ENCODE results near the gene RCN1. TPM values are rescaled to one million over a fixed set of nuclear protein-coding genes. Genes with fewer than 3 reads are reported as not detected.
"Not testable (repeated sequence)": the region's sequence is repeated elsewhere in the genome, so short reads cannot be mapped to it uniquely, and the experiment has no call there.

The RCN1 gene
- 10 to 100 TPM; 35.6 to 46.4 TPM for total RNA-seq
- long read RNA-seq, transcript RCN1-201 (6 exons, 2,572 nt), result major isoform, 76 of 77 reads
- long read RNA-seq, partial matches to known transcripts, result 1 of 77 reads
- long read RNA-seq, other reads (novel, unspliced or antisense), result 0 of 77 reads

DNA sequence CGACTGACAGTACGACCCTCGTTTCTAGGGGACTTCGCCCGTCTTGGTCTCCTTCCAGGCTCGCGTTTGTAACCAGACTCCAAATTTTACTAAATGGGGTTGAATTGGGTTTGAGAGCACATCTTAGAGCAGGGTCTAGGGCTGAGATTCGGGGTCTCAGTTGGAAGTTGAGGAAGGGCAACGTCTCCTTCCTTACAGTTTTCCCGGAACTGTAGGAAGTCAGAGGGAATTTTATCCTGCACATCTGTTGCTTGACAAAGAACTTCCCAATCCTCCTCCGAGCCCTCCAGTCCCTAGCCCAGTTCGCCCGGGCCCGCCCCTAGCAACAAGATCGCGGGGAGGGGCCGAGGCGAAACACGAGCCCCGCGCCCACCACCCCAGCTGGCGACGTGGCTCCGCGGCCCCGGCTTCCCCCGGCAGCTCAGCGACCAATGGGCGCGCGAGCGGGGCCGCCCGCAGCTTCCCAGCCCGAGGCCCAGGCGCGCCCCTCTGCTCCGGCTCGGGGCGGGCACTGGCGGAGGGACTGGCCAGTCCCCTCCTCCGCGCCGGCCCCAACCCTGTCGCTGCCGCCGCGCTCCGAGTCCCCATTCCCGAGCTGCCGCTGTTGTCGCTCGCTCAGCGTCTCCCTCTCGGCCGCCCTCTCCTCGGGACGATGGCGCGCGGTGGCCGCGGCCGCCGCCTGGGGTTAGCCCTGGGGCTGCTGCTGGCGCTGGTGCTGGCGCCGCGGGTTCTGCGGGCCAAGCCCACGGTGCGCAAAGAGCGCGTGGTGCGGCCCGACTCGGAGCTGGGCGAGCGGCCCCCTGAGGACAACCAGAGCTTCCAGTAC lies at the start of gene RCN1:
TSS of gene RCN1 (plus strand) at position 530 of the 826 bp plus-strand sequence. CDS start at position 653, 123 bp downstream.
- ATAC-seq (peak; percentile 83), DNase-seq (peak; percentile 42 to 73)
- intact Hi-C loops (cut with DNase I, micrococcal nuclease), result no loop called here

DNA sequence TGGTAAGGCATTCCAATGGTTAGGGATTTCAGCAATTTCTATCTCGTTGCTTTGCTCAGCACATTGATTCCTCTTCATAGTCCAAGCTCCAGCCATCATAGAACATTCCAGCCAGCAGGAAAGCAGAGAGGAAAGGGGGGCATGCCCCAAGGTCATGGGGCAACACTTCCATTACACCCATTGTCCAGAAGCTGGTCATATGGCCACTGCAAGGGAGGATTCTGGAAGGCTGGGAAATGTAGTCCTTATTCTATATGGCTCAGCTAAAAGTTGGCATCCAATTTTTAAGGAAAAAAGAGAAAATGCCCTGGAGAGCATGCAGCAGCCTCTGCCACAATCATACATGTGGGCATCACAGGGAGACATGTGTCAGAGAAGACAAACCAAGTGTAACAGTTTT lies 47.1 kb upstream of the RCN1 start:
- ATAC-seq (no peak), DNase-seq (no peak)
- intact Hi-C loops (cut with DNase I, micrococcal nuclease), result no loop called here

DNA sequence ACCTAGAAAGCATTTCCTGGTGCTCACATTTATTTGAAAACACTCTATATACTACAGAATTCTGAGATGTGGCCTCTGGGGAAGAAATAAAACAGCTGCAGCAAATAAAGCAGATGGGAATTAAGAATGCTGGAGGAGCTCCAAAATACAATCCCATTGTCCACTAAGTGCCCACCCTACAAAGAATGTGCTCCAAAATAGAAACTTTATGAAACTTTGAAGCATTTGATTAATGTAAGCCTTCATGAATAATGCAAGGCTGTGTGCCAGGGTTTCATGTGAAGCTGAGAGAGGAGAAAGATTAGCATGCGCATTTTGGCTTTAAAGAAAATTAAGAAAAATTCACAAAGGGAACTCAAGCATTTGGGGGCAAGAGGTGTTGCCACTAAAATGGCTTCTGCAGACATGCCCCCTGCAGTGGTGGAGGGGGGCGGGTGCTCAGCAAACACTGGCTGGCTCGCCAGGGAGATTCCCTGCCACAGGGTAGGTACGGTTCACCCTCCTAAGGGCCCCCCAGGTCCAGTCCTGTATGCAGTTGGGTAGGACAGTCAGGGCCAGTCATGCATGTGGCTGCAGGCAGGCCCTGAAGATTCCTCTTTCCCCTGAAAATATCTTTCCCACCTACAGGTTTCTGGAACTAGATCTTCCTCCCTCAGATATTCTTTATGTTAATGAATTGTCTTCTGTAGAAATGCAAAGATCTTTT lies 46.6 kb upstream of the RCN1 start:
- no peak for DNase-seq
- ATAC-seq, result no peak

GRCh38 chr11:32045456-32045855 lies 45.4 kb upstream of the RCN1 start:
- ATAC-seq, result no peak
- intact Hi-C loops (cut with DNase I, micrococcal nuclease), result no loop called here
- no peak for DNase-seq

More for the DNA sequence above, 46.6 kb upstream of the RCN1 start:
- intact Hi-C loops (cut with DNase I, micrococcal nuclease), result no loop called here

DNA sequence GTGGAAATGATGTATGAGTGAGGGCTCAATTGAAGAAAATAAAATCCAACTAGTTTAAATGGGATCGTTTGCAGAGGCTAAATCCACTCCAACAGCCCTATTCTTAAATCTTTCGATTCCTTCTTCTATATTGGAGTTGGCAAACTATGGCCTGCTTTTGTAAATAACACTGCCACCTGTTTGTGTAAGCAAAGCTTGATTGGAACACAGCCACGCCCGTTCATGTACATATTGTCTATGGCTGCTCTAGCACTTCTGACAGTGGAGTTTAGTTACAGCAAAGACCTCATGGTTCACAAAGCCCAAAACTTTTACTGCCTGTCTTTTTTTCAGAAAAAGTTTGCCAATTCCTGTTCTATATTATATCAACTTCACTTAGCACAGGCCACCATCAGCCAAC lies 40.6 kb upstream of the RCN1 start:
- DNase-seq, result no peak
- intact Hi-C loops (cut with DNase I, micrococcal nuclease), result loop anchor here in 1 of 2 donors (5.0 kb wide), 1 partner anchor 122 kb away; no protein-coding TSS in a partner anchor
- no peak for ATAC-seq

DNA sequence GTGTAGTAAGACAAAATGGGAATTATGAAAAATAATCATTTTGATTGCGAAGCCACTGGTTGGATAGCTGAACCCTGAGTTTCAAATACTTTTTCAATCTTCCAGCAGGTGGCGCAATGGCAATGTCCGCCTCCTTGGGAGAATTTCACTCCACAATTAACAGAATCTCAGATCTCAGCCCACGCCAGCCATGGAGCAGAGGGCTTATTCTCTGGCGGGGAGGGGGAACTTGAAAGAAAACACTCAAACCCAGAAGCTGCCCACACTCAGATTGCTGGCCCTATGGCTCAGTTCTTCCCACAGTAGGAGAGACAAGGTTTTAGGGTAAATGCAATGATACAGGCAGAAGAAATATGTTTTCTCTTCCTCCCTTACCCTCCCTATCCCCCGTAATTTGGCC lies 38.7 kb upstream of the RCN1 start:
- ATAC-seq (peak; percentile 56), DNase-seq (peak in 1 of 2 donors; percentile 36)
- intact Hi-C loops (cut with DNase I, micrococcal nuclease), result loop anchor here (2.0 to 5.0 kb wide), 2 partner anchors 120 to 125 kb away; no protein-coding TSS in a partner anchor

DNA sequence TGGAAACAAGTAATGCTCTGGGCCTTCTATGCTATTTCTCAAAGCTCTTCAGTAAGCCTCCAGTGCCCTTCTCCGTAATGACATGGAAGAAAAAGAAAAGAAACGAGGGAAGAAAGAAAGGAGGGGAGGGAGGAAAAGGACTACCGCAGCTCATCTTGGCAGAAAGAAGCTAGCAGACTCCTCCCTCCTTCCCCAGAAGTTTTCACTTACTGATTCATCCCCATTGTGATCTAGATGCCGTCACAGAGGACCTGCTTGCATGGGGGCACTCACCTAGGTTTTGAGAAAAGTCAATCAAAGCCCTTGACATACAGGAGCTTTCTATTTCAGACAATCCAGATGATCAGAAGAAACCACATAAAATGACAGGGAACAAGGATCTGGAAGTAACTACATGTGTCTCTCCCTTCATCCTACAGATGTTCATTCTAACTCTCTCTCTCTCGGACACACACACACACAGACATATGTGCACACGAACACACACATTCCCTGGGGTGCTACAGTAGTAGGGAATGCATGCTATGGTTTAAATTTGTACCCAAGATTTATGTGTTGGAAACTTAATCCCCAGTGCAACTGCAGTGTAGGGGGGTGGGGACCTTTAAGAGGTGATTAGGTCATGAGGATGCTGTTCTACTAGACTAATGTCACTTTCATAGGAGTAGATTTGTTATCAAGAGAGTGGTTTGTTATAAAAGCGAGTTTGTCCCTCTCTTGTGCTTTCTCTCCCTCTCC lies 37.6 kb upstream of the RCN1 start:
- DNase-seq (no peak), ATAC-seq (no peak)
- intact Hi-C loops (cut with DNase I, micrococcal nuclease), result loop anchor here (2.0 to 5.0 kb wide), 2 partner anchors 119 to 123 kb away; no protein-coding TSS in a partner anchor

DNA sequence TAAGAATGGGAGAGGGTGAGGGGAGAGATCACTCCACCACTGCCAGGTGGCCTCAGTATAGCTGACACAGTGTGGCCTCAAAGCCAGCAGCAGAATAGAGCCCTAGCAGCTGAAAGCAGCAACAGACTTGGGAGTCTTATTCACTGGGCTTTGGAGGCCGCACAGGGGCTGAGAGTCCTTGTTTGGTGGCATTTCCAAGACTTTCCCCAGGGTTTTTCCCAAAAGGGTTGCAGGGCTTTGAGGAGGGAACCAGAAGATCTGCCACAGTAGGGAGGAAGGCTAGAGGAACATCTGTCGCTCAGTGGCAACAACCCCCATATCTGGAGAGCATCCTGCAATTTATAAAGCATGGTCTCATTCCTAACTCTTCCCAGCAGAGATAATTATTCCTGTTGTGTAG lies 35.0 kb upstream of the RCN1 start:
- ATAC-seq (no peak), DNase-seq (no peak)
- intact Hi-C loops (cut with DNase I, micrococcal nuclease), result no loop called here

DNA sequence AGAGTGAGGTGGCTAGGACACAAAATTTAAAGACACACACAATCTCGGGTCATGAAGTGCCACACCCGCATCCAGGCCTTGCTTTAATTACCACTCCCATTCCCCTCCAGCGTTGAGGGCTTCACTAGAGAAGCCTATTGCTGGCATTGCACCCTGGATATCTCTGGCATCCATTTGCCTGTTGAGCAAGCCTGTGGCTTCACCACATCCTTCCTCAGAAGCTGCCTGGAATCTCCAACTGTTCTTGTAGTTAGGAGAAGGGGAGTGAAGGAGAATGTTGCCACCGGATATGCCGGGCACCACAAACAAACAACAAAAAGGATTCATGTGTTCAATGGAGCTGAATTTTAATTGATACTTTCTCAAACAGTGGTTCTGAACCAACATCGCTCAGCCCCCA lies 34.4 kb upstream of the RCN1 start:
- DNase-seq, result no peak
- intact Hi-C loops (cut with DNase I, micrococcal nuclease), result no loop called here
- no peak for ATAC-seq

DNA sequence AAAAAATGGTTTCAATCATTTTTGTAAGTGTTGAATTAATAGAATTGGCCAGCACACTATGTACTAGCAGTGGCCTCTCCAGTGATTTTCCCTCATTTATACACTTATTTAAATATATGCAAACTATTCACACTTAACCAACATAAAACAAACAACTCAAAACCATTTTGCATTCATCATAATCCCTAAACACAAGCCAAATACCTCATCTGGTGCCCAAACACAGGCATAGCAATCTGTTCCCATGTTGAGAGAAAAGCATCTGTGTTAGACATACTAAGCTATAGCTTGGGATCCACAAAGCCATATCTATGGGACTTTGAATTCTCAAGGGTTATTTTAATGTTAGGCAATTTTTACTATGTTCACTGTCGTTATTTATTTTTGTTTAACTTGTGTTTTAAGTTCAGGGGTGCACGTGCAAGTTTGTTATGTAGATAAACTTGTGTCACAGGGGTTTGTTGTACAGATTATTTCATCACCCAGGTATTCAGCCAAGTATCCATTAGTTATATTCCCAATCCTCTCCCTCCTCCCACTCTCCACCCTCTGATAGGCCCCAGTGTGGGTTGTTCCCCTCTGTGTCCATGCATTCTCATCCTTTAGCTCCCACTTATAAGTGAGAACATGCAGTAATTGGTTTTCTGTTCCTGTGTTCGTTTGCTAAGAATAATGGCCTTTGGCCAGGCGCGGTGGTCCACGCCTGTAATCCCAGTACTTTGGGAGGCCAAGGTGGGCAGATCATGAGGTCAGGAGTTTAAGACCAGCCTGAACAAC lies 31.0 kb upstream of the RCN1 start:
- no peak for DNase-seq
- no peak for ATAC-seq
- intact Hi-C loops (cut with DNase I, micrococcal nuclease), result no loop called here

GRCh38 chr11:32062540-32062939 lies 28.3 kb upstream of the RCN1 start:
- DNase-seq (no peak), ATAC-seq (no peak)
- intact Hi-C loops (cut with DNase I, micrococcal nuclease), result no loop called here

GRCh38 chr11:32063031-32063430 lies 27.8 kb upstream of the RCN1 start:
- intact Hi-C loops (cut with DNase I, micrococcal nuclease); DNase-seq; ATAC-seq: not testable (repeated sequence)

- DNase-seq, result no peak
- ATAC-seq, result no peak
- intact Hi-C loops (cut with DNase I, micrococcal nuclease), result no loop called here
Observed at GRCh38 chr11:32065865-32066629, 24.8 kb upstream of the RCN1 start.

DNA sequence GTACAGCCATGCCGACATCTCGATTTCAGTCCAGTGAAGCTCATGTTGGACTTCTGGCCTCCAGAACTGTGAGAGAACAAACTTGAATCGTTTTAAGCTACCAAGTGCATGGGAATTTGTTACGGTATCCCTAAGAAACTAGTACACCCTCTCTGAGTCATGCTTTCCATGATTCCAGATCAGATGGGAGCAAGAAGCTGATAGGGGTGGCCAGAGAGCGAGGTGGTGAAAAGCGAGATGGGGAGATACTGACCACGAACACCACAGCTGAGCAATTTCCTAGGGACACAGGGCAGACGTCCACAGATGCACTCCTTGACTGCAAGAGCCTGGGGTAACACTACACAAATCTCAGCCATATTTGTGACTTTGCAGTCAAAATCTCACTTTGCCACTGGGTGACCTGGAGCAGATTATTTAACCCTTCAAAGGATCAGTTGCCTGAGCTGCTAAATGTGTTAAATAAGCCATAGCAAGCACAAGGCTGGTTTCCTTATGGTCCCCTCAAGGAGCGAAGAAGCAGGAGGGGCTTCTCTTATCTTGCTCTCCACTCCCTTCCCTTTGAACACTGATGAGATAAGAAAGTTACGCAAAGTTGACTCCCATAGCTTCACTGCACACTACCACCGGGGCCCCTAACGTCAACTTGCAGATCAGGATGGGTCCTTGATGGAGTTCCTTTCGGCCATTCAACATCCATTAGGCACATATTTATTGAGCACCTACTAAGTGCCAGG lies 22.6 kb upstream of the RCN1 start:
- intact Hi-C loops (cut with DNase I, micrococcal nuclease), result no loop called here
- DNase-seq (no peak), ATAC-seq (no peak)

- ATAC-seq, result no peak
- intact Hi-C loops (cut with DNase I, micrococcal nuclease), result no loop called here
Observed at GRCh38 chr11:32069361-32070058, 21.4 kb upstream of the RCN1 start.

DNA sequence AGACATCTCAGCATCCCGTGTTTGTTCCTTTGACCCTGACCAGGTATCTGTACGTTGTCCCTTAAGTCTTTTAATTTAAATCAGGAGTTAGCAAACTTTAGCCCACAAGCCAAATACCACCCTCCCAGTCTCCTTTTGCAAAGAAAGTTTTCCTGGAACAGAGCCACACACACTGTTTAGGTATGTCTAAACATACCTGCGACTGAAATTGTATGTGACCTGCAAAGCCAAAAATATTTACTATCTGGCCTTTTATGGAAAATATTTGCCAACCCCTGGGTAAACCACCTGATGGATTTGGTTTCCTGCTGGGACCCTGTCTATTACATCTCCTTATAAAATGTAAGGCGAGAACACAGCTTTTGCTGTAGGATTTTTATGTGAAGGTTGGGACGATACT lies 20.2 kb upstream of the RCN1 start:
- DNase-seq (no peak), ATAC-seq (no peak)
- intact Hi-C loops (cut with DNase I, micrococcal nuclease), result no loop called here

More at GRCh38 chr11:32069361-32070058, 21.4 kb upstream of the RCN1 start:
- no peak for DNase-seq
